Prostate gland (tissue), 2 donors: ENCODE results near the gene IFI44.

Experiments
- POLR2A ChIP-seq: fragments of 450-650 bp; IDR thresholded peaks from one replicate; pipeline ENCODE4 v1.6.1; 2016; ENCODE audit warnings: antibody characterized with exemption, mild to moderate bottlenecking
- POLR2AphosphoS5 ChIP-seq: sonication (generic); formaldehyde crosslinking; IDR thresholded peaks from one replicate; pipeline ENCODE4 v1.6.1; 2017; ENCODE audit warnings: antibody characterized with exemption
- TF ChIP-seq, protein P1 (sequence below), 4 experiments: fragments of 200-600 bp in 2 of 4; fragments of 450-650 bp in 2 of 4; sonication (generic) in 2 of 4; IDR thresholded peaks; 1 replicate in 3 of 4; 2 replicates in 1 of 4; pipeline ENCODE4 v1.5.1; 2016 to 2019; ENCODE audit warnings: antibody characterized with exemption in 4 of 4, mild to moderate bottlenecking in 2 of 4, moderate library complexity in 2 of 4

DNA sequence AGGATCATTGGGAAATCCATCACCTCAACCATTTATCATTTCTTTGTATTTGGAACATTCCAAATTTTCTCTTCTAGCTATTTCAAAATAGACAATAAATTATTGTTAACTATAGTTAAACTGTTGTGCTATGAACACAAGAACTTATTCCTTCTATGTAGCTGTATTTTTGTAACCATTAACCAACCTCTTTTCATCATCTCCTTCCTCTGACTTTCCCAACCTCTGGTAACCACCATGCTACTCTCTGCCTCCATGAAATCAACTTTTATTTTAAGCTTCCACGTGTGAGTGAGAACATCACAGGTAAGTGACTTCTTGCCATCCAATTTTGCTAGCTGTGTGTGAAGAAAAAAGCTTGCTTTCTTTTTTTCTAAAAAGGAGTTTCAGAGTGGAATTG is 29.0 kb upstream of the IFI44 start:
- TF ChIP-seq, protein P1, sequence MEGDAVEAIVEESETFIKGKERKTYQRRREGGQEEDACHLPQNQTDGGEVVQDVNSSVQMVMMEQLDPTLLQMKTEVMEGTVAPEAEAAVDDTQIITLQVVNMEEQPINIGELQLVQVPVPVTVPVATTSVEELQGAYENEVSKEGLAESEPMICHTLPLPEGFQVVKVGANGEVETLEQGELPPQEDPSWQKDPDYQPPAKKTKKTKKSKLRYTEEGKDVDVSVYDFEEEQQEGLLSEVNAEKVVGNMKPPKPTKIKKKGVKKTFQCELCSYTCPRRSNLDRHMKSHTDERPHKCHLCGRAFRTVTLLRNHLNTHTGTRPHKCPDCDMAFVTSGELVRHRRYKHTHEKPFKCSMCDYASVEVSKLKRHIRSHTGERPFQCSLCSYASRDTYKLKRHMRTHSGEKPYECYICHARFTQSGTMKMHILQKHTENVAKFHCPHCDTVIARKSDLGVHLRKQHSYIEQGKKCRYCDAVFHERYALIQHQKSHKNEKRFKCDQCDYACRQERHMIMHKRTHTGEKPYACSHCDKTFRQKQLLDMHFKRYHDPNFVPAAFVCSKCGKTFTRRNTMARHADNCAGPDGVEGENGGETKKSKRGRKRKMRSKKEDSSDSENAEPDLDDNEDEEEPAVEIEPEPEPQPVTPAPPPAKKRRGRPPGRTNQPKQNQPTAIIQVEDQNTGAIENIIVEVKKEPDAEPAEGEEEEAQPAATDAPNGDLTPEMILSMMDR (IDR thresholded peaks at IDR 0.05), result no peak
- TF ChIP-seq POLR2A, result no peak
- no peak for TF ChIP-seq POLR2AphosphoS5
